Measurements from ENCODE around the gene CCDC69. TPM values are rescaled to one million over a fixed set of nuclear protein-coding genes. Genes with fewer than 3 reads are reported as not detected.

The CCDC69 gene, protein sequence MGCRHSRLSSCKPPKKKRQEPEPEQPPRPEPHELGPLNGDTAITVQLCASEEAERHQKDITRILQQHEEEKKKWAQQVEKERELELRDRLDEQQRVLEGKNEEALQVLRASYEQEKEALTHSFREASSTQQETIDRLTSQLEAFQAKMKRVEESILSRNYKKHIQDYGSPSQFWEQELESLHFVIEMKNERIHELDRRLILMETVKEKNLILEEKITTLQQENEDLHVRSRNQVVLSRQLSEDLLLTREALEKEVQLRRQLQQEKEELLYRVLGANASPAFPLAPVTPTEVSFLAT
- 10 to 100 TPM; 63.3 to 64.7 TPM for total RNA-seq

DNA sequence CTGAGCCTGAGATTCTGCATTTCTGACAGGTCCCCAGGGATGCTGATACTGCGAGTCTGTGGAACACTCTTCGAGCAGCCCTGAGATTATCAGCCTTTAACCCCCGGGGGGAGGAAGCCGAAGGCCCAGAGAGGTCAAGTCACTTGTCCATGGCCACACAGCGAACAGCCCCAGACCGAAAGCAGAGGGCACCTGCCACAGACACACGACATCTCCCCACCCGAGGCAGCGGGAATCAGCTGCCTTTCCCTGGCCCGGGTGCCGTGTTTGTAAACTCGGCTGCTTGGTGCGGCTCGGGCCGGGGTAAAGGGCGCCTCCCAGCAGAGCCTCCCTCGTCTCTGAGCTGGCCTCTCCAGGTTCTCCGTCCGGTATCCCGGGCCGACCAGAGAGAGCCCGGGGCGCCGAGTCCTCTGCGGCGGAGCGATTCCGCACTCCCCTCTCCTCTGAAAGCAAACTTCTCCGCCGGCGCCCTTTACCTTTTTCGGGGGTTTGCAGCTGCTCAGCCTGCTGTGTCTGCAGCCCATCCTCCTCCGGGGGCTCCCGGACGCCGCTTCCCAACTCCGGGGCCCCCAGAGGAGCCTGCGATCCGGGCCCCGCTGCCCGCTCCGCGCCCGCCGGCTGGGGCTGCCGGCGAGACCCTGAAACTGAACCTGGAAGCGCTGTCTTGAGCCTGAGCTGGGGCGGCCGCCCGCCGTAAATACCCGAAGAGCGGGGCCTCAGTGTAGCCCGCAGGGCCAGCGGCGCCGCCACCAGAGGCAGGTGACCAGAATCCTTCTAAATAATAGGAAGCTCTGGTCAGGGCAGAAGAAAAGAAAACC is at the start of gene CCDC69:
Gene CCDC69 (minus strand): TSS at position 646 of the 818 bp plus-strand sequence. CDS start 122 bp downstream, at position 524.

DNA sequence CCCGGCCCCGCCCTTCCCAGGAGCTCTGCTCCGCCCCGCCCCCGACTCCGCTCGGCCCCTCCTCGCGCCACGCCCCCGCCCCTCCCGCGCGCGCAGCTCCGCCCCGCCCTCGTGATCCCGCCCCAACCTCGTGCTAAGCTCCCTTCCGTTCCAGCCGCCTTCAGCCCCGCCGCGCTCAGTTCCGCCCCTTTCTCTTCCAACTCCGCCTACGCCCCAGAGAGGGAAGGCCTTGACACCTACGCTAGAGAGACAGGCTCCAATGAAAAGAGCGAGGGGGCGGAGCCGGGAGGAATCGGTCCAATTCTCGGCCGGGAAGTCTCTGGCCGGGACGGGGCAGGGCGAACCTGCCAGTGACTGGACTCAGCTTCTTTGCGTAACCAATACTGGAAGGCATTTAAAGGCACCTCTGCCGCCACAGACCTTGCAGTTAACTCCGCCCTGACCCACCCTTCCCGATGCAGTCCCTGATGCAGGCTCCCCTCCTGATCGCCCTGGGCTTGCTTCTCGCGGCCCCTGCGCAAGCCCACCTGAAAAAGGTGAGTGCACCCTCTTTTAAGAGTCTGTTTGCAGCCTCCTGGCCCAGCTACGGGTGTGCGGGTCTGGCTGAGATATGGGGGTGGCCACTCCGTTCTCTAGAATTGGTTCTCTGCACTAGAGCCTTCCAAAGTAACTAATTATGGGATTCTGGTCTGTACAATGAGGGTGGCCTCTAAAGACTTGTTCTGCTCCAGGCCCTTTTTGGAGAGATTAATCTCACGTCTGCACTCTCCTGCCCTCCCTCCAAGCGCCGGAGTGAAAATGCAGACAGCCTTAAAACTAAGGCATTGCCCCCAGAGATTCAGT is 29.1 kb upstream of the CCDC69 start, which contains the start of gene GM2A:
Gene GM2A (plus strand): TSS at position 424 of the 843 bp plus-strand sequence. CDS start 32 bp downstream, at position 456.

DNA sequence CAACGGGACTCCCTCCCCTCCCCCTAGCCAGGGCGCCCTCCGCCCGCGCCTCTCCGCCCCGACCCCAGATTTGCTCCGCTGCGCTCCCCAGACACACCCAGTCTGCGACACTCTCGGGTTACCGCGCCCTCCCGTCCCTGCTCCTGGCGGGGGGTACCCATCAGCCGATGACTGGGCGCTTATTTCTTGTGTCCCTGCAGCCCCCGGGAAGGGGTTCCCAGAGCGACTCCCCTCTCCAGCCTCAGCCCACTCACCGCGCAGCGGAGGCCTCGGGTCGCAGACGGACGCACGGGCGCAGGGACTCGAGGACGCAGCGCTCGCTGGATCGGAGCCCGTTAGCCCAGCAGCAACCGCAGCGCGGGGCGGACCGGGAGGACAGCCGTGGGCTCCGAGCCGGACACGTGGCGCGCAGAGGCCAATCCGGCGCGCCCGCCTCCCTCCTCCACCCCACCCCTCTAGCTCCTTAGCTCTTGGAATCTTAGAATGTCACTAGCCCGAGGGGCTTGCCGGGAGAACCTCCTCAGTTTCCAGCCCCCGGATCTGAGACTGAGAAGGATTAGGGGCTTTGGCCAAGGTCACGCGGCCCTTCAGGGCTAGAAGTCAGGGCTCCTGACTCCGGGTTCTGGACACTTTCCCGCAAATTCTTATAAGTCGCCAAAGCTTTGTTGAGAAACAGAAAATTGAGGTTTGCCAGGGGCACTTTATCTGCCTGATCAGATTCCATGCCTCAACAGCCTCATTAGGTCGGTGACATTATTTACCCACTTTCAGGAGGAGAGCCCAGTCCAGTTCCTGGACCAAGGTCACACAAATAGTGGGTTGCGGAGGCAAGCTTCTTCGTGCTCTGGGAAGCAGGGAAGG is 66.2 kb downstream of the CCDC69 start, which contains the start of gene ANXA6:
Gene ANXA6 (minus strand): TSS at position 354 of the 861 bp plus-strand sequence. CDS start 9,878 bp downstream, outside the sequence.

Other genes with a start within 250 kb of the CCDC69 start
- gene GPX3, start 203.5 kb downstream of the CCDC69 start, total RNA-seq: not detected
- 100 to 1,000 TPM; 143 to 148 TPM for gene TNIP1, start 143.1 kb downstream of the CCDC69 start, total RNA-seq
- 100 to 1,000 TPM; 540 to 545 TPM for gene ANXA6, start 66.3 kb downstream of the CCDC69 start, total RNA-seq
- gene GM2A, start 29.1 kb upstream of the CCDC69 start, total RNA-seq: 10 to 100 TPM; 23.5 to 26.4 TPM
- gene SLC36A3, start 79.7 kb upstream of the CCDC69 start, total RNA-seq: not detected
- gene SLC36A2, start 123.5 kb upstream of the CCDC69 start, total RNA-seq: not detected
- 1 to 10 TPM; 5.6 to 5.7 TPM for gene SLC36A1, start 223.5 kb upstream of the CCDC69 start, total RNA-seq

Measured in activated naive CD4-positive, alpha-beta T cell treated with anti-CD3 and anti-CD28 coated beads, Interleukin-2, amount 10 ng/mL, durations not matched to agents 5 hours and 36 hours (primary cell).